Astrocyte of the cerebellum (primary cell): Measurements from ENCODE around the gene CZIB.
"Not testable (repeated sequence)": the region's sequence is repeated elsewhere in the genome, so short reads cannot be mapped to it uniquely, and the experiment has no call there.

ENCODE experiments used
- DNase-seq: peaks from one replicate; pipeline ENCODE4 v3.0.0-alpha.2; 2011; ENCODE audit warnings: low read depth
- H3K4me3 ChIP-seq: 2 replicates; pipeline ENCODE4 v1.5.1; 2011; ENCODE audit warnings: mild to moderate bottlenecking, low read depth, low read length, moderate library complexity
- in situ Hi-C: cut with HindIII; loops from 2 replicates; pipeline ENCODE4 v1.10.0; 2017; ENCODE audit warnings: low sequenced_read_pairs
- TF ChIP-seq, protein P1 (sequence below): IDR thresholded peaks from 2 replicates; pipeline ENCODE4 v1.5.1; 2012; ENCODE audit warnings: low read length, low read depth, moderate library complexity, mild to moderate bottlenecking; ENCODE audit errors: missing control alignments

CZIB gene

GRCh38 chr1:53190210-53190611 lies 30.2 kb downstream of the CZIB start:
- in situ Hi-C loops = no loop called here
- TF ChIP-seq, protein P1, sequence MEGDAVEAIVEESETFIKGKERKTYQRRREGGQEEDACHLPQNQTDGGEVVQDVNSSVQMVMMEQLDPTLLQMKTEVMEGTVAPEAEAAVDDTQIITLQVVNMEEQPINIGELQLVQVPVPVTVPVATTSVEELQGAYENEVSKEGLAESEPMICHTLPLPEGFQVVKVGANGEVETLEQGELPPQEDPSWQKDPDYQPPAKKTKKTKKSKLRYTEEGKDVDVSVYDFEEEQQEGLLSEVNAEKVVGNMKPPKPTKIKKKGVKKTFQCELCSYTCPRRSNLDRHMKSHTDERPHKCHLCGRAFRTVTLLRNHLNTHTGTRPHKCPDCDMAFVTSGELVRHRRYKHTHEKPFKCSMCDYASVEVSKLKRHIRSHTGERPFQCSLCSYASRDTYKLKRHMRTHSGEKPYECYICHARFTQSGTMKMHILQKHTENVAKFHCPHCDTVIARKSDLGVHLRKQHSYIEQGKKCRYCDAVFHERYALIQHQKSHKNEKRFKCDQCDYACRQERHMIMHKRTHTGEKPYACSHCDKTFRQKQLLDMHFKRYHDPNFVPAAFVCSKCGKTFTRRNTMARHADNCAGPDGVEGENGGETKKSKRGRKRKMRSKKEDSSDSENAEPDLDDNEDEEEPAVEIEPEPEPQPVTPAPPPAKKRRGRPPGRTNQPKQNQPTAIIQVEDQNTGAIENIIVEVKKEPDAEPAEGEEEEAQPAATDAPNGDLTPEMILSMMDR = no peak
- H3K4me3 ChIP-seq = no peak overlapping the region
- DNase-seq = no peak

GRCh38 chr1:53189061-53189460 lies 31.4 kb downstream of the CZIB start:
- H3K4me3 ChIP-seq = no peak overlapping the region
- DNase-seq = no peak
- TF ChIP-seq, protein P1 = no peak
- in situ Hi-C loops = no loop called here

DNA sequence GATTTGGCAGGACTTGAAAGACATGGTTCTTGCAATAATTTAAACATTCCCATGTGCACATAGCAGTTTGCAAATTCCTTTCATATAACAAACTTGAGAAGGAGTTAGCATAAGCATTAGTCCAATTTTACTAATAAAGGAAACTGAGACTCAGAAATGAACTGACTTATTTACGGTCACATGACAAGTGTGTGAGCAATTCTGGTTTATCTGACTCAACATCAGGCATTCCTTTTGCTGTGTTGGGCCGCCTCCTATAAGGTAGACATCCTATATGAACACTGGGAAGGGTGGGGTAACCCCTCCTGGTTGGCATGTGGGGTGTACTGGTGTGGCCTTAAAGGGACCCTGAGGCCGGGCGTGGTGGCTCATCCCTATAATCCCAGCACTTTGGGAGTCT lies 32.3 kb downstream of the CZIB start:
- in situ Hi-C loops = no loop called here
- no peak for DNase-seq
- no peak overlapping the region for H3K4me3 ChIP-seq
- TF ChIP-seq, protein P1 = no peak

DNA sequence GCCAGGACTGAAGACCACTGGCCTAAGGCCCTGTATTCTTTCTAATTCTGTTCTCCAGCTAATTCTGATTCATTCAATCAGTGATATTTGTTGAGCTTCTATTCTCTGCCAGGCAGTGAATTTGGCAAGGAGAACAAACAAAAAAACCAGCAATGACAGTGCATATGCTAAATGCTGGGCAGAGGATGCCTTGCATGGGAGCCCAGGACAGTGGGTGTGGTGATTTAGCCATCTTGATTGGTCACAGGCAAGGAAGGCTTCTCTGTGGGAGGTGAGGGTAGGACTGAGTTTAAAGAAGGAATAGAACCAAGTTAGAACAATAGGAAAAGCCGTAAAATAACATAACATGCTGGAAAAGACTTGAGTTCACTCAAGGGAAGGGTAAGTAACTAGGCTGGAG lies 33.0 kb downstream of the CZIB start:
- TF ChIP-seq, protein P1 = no peak
- in situ Hi-C loops = no loop called here
- DNase-seq = no peak
- no peak overlapping the region for H3K4me3 ChIP-seq

DNA sequence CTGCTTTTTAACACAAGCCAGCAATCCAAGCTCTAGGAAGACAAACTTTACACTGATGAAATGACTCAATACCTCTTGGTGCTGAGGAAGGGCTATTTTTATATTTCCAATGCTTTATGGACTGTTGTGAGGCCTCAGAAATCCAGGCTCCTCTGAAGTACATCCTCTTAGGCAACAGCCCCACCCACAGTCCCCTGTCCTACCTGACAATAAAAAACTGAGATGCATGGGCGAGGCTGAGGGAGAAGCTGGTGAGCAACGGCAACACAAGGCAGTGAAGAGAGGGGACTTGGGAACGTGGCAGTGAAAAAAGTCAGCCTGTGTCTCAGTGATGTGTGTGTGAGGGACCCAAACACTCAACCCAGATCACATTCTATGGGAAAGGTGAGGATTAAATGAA lies 33.9 kb downstream of the CZIB start:
- H3K4me3 ChIP-seq = no peak overlapping the region
- no peak for DNase-seq
- TF ChIP-seq, protein P1 = no peak
- in situ Hi-C loops = no loop called here

GRCh38 chr1:53185955-53186297 lies 34.5 kb downstream of the CZIB start:
- DNase-seq, H3K4me3 ChIP-seq, in situ Hi-C loops: not testable (repeated sequence)
- TF ChIP-seq, protein P1 = peak; percentile 20

DNA sequence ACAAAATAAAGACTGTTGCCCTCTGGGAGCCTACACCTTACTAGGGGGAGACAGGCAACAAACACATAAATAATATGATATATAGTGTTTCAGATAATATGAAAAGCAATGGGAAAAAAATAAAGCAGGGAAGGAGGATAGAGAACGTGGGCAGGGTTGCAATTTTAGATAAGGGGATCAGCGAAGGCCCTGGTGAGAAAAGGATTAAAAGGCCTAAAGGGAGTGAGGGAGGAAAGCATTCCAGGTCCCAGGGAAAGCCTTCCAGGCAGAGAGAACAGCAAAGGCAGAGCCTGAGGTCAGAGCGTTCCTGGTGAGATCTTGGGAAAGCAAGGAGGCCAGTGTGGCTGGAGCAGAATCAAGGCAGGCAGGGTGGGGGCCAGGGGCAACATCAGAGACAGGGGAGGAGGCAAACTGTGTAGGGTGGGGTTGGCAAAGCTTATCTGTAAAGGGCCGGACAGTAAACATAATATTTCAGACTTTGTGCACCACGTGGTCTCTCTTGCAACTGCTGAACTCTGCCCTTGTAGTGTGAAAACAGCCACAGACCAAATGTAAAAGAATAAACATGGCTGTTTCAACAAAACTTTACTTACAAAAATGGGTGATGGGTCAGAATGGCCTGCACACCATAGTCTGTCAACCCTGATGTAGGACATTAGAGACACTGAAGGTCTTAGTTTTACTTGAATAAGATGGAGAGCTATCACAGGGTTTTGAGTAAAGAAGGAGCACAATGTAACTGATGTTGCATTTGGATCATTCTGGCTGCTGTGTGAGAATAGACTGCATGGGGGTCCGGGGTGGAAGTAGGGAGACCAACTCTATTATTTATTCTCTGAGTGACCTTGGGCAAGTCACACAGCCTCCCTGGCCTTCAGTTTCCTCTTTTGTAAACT lies 37.1 kb downstream of the CZIB start:
- in situ Hi-C loops = no loop called here
- TF ChIP-seq, protein P1 = no peak
- H3K4me3 ChIP-seq = no peak overlapping the region
- DNase-seq = no peak
